Measurements from ENCODE around the gene ZYX. TPM values are rescaled to one million over a fixed set of nuclear protein-coding genes. Genes with fewer than 3 reads are reported as not detected.
A peak's percentile ranks its signal among the peaks of the same experiment; 100 is the strongest.

ZYX gene
- polyA plus RNA-seq, 1 of the 3 experiments (the other 2 are of a cell fraction): 271 TPM

DNA sequence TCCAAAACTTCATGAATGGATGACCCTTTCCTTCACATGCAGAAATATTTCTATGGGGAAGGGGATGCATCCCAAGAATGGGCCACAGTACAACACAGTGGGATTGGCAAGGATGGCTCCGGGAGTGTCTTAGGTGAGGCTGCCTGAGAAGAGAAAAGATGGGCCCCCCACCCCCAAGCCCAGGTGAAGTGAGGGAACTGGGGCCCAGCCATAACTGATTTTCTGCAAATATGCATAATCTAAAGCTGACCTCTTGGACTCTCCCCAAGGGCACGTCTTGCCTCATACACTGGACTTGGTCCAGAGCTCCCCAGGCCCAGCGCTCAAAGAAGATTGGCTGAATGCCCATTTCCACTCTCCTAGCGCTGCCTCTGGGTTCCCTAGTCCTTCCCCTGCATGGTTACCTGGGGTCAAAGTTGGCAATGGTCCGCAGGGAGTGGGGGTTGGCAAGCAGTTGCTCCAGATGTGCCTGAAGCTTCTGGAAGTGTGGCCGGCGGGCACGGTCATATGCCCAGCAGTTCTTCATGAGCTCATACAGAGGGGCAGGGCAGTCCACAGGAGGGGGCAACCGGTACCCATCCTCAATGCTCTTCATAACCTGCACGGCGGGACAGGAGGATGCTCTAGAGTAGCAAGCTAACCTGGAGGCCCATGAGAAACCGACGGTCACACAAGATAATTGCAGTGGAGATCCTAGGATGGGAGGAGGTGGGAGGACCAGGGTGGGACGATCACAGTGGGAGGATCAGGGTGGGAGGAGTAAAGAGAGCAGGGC lies 12.3 kb downstream of the ZYX start:
- H3K4me2 ChIP-seq: no peak overlapping the region
- peaks cover 10 to 28% of the 10 kb centered on the region in 2 experiments; a peak in 3 of 4 replicates for H3K4me1 ChIP-seq (ENCODE audit: control insufficient read depth in 1 of 2, insufficient read depth in 2 of 2, low read depth in 1 of 2, low read length in 1 of 2)
- no peak overlapping the region for H3K4me3 ChIP-seq (ENCODE audit: low read depth in 2 of 2, low read length in 1 of 2)
- whole genome bisulfite sequencing (ENCODE audit: low lambda C conversion rate): 80% methylated on average over 14 of the region's 14 CpGs
- ChIA-PET POLR2A (interaction anchor here (1.2 kb wide), 2 partner anchors 12 to 508 kb away, joined by 3 read pairs; partner anchors contain the start of gene TCAF1), CTCF (interaction anchor here (1.0 to 8.3 kb wide), 7 partner anchors 9 to 153 kb away, joined by 3 to 43 read pairs (median 4); partner anchors contain the start of gene ZYX)
- no peaks in the 10 kb centered on the region for H3K27me3 ChIP-seq (ENCODE audit: insufficient read depth)
- H3K27ac ChIP-seq (ENCODE audit: low read depth in 2 of 2, low read length in 1 of 2): peak overlapping the region; percentile 2 to 75; a peak in 2 of 4 replicates
- no peak overlapping the region for H3K9ac ChIP-seq
- H2AFZ ChIP-seq (ENCODE audit: low read depth): no peak overlapping the region
- no peaks in the 10 kb centered on the region for H3K9me2 ChIP-seq
- no peak for DNase-seq
- peaks cover 46% of the 10 kb centered on the region for H4K20me1 ChIP-seq (ENCODE audit: insufficient read depth)
- H3K36me3 ChIP-seq (replicated peaks in 1 of 2; ENCODE audit: control insufficient read depth in 1 of 2, insufficient read depth in 2 of 2, low read length in 1 of 2): peaks cover 36 to 38% of the 10 kb centered on the region in 2 experiments
- no peaks in the 10 kb centered on the region for H3K9me3 ChIP-seq
- H3K79me2 ChIP-seq (ENCODE audit: insufficient read depth): peaks cover 9% of the 10 kb centered on the region; the same call in 1 of the 2 replicates
- H3F3A ChIP-seq (replicated peaks; ENCODE audit: insufficient read depth): peaks cover 61% of the 10 kb centered on the region
- TF ChIP-seq, protein P1, sequence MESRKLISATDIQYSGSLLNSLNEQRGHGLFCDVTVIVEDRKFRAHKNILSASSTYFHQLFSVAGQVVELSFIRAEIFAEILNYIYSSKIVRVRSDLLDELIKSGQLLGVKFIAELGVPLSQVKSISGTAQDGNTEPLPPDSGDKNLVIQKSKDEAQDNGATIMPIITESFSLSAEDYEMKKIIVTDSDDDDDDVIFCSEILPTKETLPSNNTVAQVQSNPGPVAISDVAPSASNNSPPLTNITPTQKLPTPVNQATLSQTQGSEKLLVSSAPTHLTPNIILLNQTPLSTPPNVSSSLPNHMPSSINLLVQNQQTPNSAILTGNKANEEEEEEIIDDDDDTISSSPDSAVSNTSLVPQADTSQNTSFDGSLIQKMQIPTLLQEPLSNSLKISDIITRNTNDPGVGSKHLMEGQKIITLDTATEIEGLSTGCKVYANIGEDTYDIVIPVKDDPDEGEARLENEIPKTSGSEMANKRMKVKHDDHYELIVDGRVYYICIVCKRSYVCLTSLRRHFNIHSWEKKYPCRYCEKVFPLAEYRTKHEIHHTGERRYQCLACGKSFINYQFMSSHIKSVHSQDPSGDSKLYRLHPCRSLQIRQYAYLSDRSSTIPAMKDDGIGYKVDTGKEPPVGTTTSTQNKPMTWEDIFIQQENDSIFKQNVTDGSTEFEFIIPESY (IDR thresholded peaks at IDR 0.05; ENCODE audit: borderline replicate concordance, low read depth): no peak; the same call in 1 of the 2 replicates
- TF ChIP-seq TEAD4 (IDR thresholded peaks at IDR 0.05; ENCODE audit: borderline replicate concordance, insufficient read depth) (no peak), MEF2A (IDR thresholded peaks at IDR 0.05; ENCODE audit: borderline replicate concordance, low read depth) (no peak), FOXM1 (IDR thresholded peaks at IDR 0.05; ENCODE audit: low read depth) (no peak), RFX5 (IDR thresholded peaks at IDR 0.05; ENCODE audit: low read length) (no peak), EP300 (IDR thresholded peaks at IDR 0.05; ENCODE audit: borderline replicate concordance in 1 of 2, low read depth in 1 of 2, low read length in 1 of 2) (peak in 1 of 2 experiments; percentile 28; a peak in 1 of 4 replicates), RXRA (IDR thresholded peaks at IDR 0.05; ENCODE audit: borderline replicate concordance, low read depth) (no peak; the same call in 1 of the 2 replicates), NRF1 (IDR thresholded peaks at IDR 0.05; ENCODE audit: low read depth, low read length) (no peak), MXI1 (IDR thresholded peaks at IDR 0.05; ENCODE audit: low read depth, low read length) (no peak), SMC3 (IDR thresholded peaks at IDR 0.05; ENCODE audit: low read depth, low read length) (no peak; the same call in none of the 2 replicates), GATA2 (CRISPR knock-in tag; IDR thresholded peaks at IDR 0.05) (no peak), NFIC (IDR thresholded peaks at IDR 0.05; ENCODE audit: borderline replicate concordance) (peak; percentile 94), SIN3A (IDR thresholded peaks at IDR 0.05; ENCODE audit: borderline replicate concordance, low read depth, low read length) (0 out of 2 replicates have a peak, but pooled peaks have one; percentile 20), EZH2phosphoT487 (IDR thresholded peaks at IDR 0.05; ENCODE audit: borderline replicate concordance, low read depth) (no peak), RCOR1 (IDR thresholded peaks at IDR 0.05; ENCODE audit: low read length) (no peak), RAD21 (IDR thresholded peaks at IDR 0.05; ENCODE audit: low read length) (no peak), TCF12 (IDR thresholded peaks at IDR 0.05) (peak; percentile 42; the same call in 1 of the 2 replicates), YY1 (IDR thresholded peaks at IDR 0.05; ENCODE audit: low read depth) (no peak), GABPA (IDR thresholded peaks at IDR 0.05; ENCODE audit: low read depth) (no peak)
- TF ChIP-seq, protein P2, sequence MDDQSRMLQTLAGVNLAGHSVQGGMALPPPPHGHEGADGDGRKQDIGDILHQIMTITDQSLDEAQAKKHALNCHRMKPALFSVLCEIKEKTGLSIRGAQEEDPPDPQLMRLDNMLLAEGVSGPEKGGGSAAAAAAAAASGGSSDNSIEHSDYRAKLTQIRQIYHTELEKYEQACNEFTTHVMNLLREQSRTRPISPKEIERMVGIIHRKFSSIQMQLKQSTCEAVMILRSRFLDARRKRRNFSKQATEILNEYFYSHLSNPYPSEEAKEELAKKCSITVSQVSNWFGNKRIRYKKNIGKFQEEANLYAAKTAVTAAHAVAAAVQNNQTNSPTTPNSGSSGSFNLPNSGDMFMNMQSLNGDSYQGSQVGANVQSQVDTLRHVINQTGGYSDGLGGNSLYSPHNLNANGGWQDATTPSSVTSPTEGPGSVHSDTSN (IDR thresholded peaks at IDR 0.05): peak; percentile 33; the same call in 1 of the 2 replicates
- TF ChIP-seq, protein P3, sequence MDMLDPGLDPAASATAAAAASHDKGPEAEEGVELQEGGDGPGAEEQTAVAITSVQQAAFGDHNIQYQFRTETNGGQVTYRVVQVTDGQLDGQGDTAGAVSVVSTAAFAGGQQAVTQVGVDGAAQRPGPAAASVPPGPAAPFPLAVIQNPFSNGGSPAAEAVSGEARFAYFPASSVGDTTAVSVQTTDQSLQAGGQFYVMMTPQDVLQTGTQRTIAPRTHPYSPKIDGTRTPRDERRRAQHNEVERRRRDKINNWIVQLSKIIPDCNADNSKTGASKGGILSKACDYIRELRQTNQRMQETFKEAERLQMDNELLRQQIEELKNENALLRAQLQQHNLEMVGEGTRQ (IDR thresholded peaks at IDR 0.05; ENCODE audit: borderline replicate concordance, low read depth, low read length): no peak
- TF ChIP-seq, protein P4, sequence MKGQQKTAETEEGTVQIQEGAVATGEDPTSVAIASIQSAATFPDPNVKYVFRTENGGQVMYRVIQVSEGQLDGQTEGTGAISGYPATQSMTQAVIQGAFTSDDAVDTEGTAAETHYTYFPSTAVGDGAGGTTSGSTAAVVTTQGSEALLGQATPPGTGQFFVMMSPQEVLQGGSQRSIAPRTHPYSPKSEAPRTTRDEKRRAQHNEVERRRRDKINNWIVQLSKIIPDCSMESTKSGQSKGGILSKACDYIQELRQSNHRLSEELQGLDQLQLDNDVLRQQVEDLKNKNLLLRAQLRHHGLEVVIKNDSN (IDR thresholded peaks at IDR 0.05; ENCODE audit: borderline replicate concordance, low read depth): no peak
- TF ChIP-seq, protein P5, sequence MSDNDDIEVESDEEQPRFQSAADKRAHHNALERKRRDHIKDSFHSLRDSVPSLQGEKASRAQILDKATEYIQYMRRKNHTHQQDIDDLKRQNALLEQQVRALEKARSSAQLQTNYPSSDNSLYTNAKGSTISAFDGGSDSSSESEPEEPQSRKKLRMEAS (IDR thresholded peaks at IDR 0.05; ENCODE audit: low read depth): no peak
- TF ChIP-seq, protein P6, sequence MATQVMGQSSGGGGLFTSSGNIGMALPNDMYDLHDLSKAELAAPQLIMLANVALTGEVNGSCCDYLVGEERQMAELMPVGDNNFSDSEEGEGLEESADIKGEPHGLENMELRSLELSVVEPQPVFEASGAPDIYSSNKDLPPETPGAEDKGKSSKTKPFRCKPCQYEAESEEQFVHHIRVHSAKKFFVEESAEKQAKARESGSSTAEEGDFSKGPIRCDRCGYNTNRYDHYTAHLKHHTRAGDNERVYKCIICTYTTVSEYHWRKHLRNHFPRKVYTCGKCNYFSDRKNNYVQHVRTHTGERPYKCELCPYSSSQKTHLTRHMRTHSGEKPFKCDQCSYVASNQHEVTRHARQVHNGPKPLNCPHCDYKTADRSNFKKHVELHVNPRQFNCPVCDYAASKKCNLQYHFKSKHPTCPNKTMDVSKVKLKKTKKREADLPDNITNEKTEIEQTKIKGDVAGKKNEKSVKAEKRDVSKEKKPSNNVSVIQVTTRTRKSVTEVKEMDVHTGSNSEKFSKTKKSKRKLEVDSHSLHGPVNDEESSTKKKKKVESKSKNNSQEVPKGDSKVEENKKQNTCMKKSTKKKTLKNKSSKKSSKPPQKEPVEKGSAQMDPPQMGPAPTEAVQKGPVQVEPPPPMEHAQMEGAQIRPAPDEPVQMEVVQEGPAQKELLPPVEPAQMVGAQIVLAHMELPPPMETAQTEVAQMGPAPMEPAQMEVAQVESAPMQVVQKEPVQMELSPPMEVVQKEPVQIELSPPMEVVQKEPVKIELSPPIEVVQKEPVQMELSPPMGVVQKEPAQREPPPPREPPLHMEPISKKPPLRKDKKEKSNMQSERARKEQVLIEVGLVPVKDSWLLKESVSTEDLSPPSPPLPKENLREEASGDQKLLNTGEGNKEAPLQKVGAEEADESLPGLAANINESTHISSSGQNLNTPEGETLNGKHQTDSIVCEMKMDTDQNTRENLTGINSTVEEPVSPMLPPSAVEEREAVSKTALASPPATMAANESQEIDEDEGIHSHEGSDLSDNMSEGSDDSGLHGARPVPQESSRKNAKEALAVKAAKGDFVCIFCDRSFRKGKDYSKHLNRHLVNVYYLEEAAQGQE (IDR thresholded peaks at IDR 0.05; ENCODE audit: low read depth, low read length): no peak
